Loucy (cell line): ENCODE measurements around the gene CTBP2.

ENCODE experiments used
- H2AFZ ChIP-seq: fragments of 200-600 bp; sonication (generic); 2 replicates; pipeline ENCODE4 v1.6.0; 2016; ENCODE audit warnings: antibody characterized with exemption, mild to moderate bottlenecking, low read length, moderate library complexity
- H3F3A ChIP-seq: fragments of 200-600 bp; 2 replicates; pipeline ENCODE4 v1.6.0; 2016; ENCODE audit warnings: antibody characterized with exemption, low read depth, mild to moderate bottlenecking
- H3K27me3 ChIP-seq: fragments of 200-600 bp; sonication (generic); 2 replicates; pipeline ENCODE4 v1.6.1; 2014; ENCODE audit warnings: low read length, mild to moderate bottlenecking; ENCODE audit not compliant: insufficient read depth, poor library complexity, severe bottlenecking
- H3K36me3 ChIP-seq: fragments of 200-600 bp; sonication (generic); 2 replicates; pipeline ENCODE4 v1.6.1; 2016; ENCODE audit warnings: low read length; ENCODE audit not compliant: insufficient read depth
- H3K4me1 ChIP-seq: fragments of 200-600 bp; sonication (generic); 2 replicates; pipeline ENCODE4 v1.5.1; 2014; ENCODE audit warnings: low read length, mild to moderate bottlenecking; ENCODE audit not compliant: insufficient read depth, poor library complexity, severe bottlenecking
- H3K4me2 ChIP-seq: fragments of 200-600 bp; sonication (generic); 2 replicates; pipeline ENCODE4 v1.6.0; 2014; ENCODE audit warnings: antibody characterized with exemption, low read length, low read depth, mild to moderate bottlenecking; ENCODE audit not compliant: poor library complexity, severe bottlenecking
- H3K4me3 ChIP-seq: fragments of 200-600 bp; sonication (generic); 2 replicates; pipeline ENCODE4 v1.5.1; 2014; ENCODE audit warnings: low read length, mild to moderate bottlenecking, mixed read lengths; ENCODE audit not compliant: poor library complexity, severe bottlenecking
- H3K79me2 ChIP-seq: fragments of 200-600 bp; sonication (generic); 2 replicates; pipeline ENCODE4 v1.6.1; 2014; ENCODE audit warnings: low read length; ENCODE audit not compliant: insufficient read depth
- H3K9ac ChIP-seq: fragments of 200-600 bp; sonication (generic); 2 replicates; pipeline ENCODE4 v1.6.0; 2014; ENCODE audit warnings: mild to moderate bottlenecking, low read depth, low read length, moderate library complexity; ENCODE audit not compliant: poor library complexity, severe bottlenecking
- H3K9me2 ChIP-seq: fragments of 200-600 bp; sonication (generic); replicated peaks from 2 replicates; pipeline ENCODE4 v1.6.1; 2016; ENCODE audit warnings: low read depth, low read length, mixed read lengths
- H3K9me3 ChIP-seq: fragments of 200-600 bp; sonication (generic); 2 replicates; pipeline ENCODE4 v1.6.1; 2014; ENCODE audit warnings: mild to moderate bottlenecking, antibody characterized with exemption, low read length, low read depth; ENCODE audit not compliant: insufficient read depth
- H4K20me1 ChIP-seq: fragments of 200-600 bp; sonication (generic); 2 replicates; pipeline ENCODE4 v1.6.0; 2014; ENCODE audit warnings: antibody characterized with exemption, low read length, mild to moderate bottlenecking; ENCODE audit not compliant: insufficient read depth, poor library complexity, severe bottlenecking
- EZH2phosphoT487 ChIP-seq: fragments of 200-600 bp; IDR thresholded peaks from 2 replicates; pipeline ENCODE4 v1.6.1; 2018; ENCODE audit warnings: antibody characterized with exemption, mild to moderate bottlenecking, moderate library complexity, borderline replicate concordance
- TF ChIP-seq, protein P1 (sequence below): fragments of 200-600 bp; sonication (generic); conservative IDR thresholded peaks from 2 replicates; pipeline ENCODE4 v1.5.1; 2014; ENCODE audit warnings: mild to moderate bottlenecking, antibody characterized with exemption, low read length

CTBP2 gene

DNA sequence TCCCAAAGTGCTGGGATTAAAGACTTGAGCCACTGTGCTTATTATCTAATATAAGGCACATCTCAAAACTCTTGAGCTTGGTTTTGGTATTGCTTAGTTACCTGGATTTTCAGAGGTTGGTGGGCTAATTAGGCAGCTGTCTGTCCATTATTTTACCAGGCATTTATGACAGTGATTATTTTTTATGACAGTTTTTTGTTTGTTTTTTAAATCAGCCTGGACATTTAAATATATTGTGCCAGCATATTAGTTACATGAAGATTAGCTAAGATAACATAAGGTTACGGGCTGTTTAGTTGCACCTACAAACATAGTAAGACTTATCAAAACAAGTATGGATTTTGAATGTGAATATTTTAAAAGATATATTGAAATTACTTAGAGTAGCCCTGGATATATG lies 221.1 kb downstream of the CTBP2 start:
- peaks cover 8% of the 10 kb centered on the region for H3K4me1 ChIP-seq
- no peaks in the 10 kb centered on the region for H3K27me3 ChIP-seq
- H3K9ac ChIP-seq = no peak overlapping the region
- H3K4me3 ChIP-seq = no peak overlapping the region
- H3K79me2 ChIP-seq = peaks cover 96% of the 10 kb centered on the region
- TF ChIP-seq, protein P1, sequence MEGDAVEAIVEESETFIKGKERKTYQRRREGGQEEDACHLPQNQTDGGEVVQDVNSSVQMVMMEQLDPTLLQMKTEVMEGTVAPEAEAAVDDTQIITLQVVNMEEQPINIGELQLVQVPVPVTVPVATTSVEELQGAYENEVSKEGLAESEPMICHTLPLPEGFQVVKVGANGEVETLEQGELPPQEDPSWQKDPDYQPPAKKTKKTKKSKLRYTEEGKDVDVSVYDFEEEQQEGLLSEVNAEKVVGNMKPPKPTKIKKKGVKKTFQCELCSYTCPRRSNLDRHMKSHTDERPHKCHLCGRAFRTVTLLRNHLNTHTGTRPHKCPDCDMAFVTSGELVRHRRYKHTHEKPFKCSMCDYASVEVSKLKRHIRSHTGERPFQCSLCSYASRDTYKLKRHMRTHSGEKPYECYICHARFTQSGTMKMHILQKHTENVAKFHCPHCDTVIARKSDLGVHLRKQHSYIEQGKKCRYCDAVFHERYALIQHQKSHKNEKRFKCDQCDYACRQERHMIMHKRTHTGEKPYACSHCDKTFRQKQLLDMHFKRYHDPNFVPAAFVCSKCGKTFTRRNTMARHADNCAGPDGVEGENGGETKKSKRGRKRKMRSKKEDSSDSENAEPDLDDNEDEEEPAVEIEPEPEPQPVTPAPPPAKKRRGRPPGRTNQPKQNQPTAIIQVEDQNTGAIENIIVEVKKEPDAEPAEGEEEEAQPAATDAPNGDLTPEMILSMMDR = no peak
- TF ChIP-seq EZH2phosphoT487 = no peak
- no peaks in the 10 kb centered on the region for H3K9me3 ChIP-seq
- no peaks in the 10 kb centered on the region for H3K9me2 ChIP-seq
- H2AFZ ChIP-seq = no peak overlapping the region
- H3K36me3 ChIP-seq = peaks cover 8% of the 10 kb centered on the region; the same call in 1 of the 2 replicates
- no peak overlapping the region for H3K4me2 ChIP-seq
- peaks cover 79% of the 10 kb centered on the region for H4K20me1 ChIP-seq
- H3F3A ChIP-seq = no peaks in the 10 kb centered on the region

DNA sequence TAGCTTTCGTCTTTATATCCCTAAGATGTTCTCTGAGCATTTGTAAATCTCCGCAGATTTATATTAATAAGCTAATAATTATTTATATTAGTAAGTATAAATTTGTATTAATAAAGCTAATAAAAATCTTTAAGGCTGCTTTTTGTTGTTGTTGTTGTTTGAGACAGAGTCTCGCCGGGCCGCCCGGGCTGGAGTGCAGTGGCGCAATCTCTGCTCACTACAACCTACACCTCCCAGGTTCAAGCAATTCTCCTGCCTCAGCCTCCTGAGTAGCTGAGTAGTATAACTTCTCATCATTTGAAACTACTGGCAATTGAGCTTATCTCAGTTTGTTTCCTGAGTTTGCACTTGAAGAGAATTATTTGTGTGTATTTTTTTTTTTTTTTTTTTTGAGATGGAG lies 223.6 kb downstream of the CTBP2 start:
- Histone ChIP-seq H3K9me3 (0 out of 2 replicates have a peak, but pooled peaks cover 4% of the 10 kb centered on the region), H3K9me2 (no peaks in the 10 kb centered on the region), H3K36me3 (no peaks in the 10 kb centered on the region), H3K4me1 (peaks cover 1% of the 10 kb centered on the region), H3K9ac (no peak overlapping the region), H3K4me2 (no peak overlapping the region), H3F3A (no peaks in the 10 kb centered on the region), H4K20me1 (peaks cover 59% of the 10 kb centered on the region), H3K27me3 (no peaks in the 10 kb centered on the region), H2AFZ (no peak overlapping the region), H3K4me3 (no peak overlapping the region), H3K79me2 (peaks cover 95% of the 10 kb centered on the region)
- no peak for TF ChIP-seq EZH2phosphoT487
- TF ChIP-seq, protein P1 = no peak

DNA sequence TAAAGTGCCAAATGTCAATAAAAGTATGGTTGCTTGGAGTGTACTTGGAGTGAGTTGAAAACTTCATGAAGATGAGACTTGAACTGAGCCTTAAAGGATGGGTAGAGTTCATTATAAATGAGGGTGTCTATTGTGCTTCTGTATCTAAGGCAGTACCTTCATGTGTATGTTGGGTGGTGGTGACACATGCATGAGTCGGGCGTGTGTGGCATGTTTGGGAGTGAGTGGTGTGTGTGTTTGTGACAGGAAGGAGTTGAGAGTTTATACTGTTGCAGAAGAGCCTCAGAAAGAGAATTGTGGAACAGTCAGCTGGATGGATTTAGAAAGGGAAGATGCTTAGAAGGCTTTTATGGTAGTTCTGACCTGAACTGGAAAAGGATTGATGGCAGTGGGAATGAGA lies 224.4 kb downstream of the CTBP2 start:
- H3K36me3 ChIP-seq = no peaks in the 10 kb centered on the region
- no peaks in the 10 kb centered on the region for H3K9me2 ChIP-seq
- no peak overlapping the region for H3K4me2 ChIP-seq
- no peak overlapping the region for H2AFZ ChIP-seq
- peaks cover 52% of the 10 kb centered on the region for H4K20me1 ChIP-seq
- H3K27me3 ChIP-seq = no peaks in the 10 kb centered on the region
- 0 out of 2 replicates have a peak, but pooled peaks cover 4% of the 10 kb centered on the region for H3K9me3 ChIP-seq
- TF ChIP-seq, protein P1 = no peak
- TF ChIP-seq EZH2phosphoT487 = no peak
- H3K4me1 ChIP-seq = no peaks in the 10 kb centered on the region
- H3K4me3 ChIP-seq = no peak overlapping the region
- H3K79me2 ChIP-seq = peaks cover 97% of the 10 kb centered on the region
- no peak overlapping the region for H3K9ac ChIP-seq
- no peaks in the 10 kb centered on the region for H3F3A ChIP-seq
